GM12874 (cell line): Measurements from ENCODE around the gene SYNM.

ENCODE experiments used
- TF ChIP-seq, protein P1 (sequence below): IDR thresholded peaks from 2 replicates; pipeline ENCODE4 v1.5.1; 2011; ENCODE audit warnings: low read depth, mild to moderate bottlenecking, control low read depth, low read length, moderate library complexity; ENCODE audit not compliant: insufficient read depth

Gene SYNM

DNA sequence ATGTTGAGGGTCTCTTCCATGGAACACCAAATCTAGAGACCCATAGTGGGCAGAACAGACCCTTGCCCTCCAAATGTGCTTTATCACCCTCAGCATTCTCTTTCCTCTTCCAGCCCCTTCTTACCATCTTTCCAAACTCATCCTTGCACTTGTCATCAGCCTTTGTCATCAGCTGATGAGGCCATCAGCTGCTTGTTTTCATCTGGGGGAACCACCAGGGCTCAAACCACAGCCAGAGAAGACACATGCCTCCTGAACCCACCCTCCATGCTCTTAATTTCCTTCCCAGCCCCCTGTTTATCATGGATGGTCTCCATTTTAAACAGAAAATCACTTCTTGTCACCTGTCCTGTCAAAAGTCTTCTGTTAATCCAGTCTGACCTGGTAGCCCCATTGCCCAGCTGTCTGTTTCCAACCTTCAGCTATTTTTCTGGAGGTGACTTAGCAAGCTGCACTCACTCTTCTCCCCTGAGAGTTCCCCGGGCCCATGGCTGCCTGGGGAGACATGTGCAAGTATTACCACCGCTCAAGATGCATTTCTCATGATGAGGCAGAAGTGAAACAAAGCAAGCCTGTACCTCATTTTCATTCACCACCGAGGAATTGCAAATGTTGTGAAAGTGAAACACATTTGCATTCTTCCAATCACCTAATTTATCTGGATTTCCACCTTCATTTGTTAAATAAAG, 14.7 kb upstream of the SYNM start:
- TF ChIP-seq, protein P1, sequence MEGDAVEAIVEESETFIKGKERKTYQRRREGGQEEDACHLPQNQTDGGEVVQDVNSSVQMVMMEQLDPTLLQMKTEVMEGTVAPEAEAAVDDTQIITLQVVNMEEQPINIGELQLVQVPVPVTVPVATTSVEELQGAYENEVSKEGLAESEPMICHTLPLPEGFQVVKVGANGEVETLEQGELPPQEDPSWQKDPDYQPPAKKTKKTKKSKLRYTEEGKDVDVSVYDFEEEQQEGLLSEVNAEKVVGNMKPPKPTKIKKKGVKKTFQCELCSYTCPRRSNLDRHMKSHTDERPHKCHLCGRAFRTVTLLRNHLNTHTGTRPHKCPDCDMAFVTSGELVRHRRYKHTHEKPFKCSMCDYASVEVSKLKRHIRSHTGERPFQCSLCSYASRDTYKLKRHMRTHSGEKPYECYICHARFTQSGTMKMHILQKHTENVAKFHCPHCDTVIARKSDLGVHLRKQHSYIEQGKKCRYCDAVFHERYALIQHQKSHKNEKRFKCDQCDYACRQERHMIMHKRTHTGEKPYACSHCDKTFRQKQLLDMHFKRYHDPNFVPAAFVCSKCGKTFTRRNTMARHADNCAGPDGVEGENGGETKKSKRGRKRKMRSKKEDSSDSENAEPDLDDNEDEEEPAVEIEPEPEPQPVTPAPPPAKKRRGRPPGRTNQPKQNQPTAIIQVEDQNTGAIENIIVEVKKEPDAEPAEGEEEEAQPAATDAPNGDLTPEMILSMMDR, result no peak

DNA sequence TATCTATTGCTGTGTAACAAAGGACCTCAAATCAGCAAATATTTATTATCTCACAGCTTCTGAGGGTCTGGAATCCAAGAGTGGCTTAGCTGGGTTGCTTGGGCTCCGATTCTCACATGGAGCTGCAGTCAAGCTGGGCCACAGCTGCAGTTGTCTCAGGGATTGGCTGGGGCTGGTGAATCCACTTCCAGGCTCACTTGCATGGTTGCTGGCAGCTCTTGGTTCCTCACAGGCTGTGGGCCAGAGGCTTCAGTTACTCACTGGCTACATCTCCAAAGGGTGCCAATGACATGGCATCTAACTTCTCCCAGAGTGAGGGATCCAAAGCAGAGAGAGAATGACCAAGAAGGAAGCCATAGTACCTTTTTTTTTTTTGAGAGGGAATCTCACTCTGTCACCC, 13.9 kb upstream of the SYNM start:
- TF ChIP-seq, protein P1, result no peak

GRCh38 chr15:99092554-99093172, 12.2 kb upstream of the SYNM start:
- TF ChIP-seq, protein P1, result no peak

GRCh38 chr15:99095626-99096025, 9.3 kb upstream of the SYNM start:
- TF ChIP-seq, protein P1, result no peak

DNA sequence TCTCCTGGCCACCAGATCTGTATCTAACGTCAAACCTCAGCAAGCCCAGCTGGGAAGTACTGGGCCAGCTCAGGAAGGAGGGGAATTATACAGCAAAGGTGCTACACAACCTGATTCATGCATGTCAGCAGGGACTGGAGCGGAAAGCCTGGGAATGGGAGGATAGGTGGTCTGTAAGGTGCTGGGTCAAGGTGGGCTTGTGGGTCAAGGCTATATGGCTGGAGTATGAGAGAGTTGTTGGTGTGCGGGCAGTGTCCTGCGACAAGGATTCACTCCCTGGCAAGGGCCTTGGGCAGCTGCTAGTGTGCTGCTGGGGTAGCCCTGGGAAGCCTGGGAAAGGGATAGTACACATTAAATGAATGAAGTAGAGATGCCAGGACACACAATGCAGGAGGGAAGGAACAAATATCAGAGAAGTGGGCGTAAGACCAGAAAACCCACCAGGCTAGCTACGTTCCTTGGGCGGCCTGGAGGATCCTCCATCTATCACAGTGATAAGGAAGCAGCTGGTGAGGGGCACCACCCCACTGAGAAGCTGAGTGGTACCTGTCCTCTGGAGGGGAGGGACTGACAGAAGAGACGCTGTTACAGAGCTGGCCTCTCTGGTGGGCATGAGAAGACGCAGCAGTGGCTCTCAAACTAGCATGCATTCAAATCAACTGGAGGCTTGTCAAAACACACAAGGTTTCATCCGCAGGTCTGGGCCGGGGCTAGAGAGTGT, 8.5 kb upstream of the SYNM start:
- TF ChIP-seq, protein P1, result no peak

GRCh38 chr15:99096894-99097426, 7.9 kb upstream of the SYNM start:
- TF ChIP-seq, protein P1, result no peak
